GM12801 (cell line): ENCODE results near the gene DCUN1D2.

ENCODE experiments used
- TF ChIP-seq, protein P1 (sequence below): IDR thresholded peaks from one replicate; pipeline ENCODE4 v1.5.1; 2011; ENCODE audit warnings: control low read depth; ENCODE audit not compliant: insufficient read length; ENCODE audit errors: extremely low read depth

DCUN1D2 gene

DNA sequence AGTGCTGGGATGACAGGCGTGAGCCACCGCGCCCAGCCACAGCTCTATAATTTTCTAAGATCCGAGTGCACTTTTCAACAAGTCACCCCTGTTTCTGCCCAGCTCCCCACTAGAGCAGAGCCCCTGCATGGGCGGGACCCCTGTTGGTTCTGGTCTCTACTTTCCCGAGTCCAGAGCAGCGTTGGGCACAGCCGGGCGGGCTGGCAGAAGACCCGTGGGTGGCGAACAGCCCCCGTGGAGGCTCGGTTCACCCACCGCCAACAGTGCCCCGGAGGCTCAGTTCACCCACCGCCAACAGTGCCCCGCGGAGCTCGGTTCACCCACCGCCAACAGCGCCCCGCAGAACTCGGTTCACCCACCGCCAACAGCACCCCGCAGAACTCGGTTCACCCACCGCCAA, 78.1 kb downstream of the DCUN1D2 start:
- TF ChIP-seq, protein P1, sequence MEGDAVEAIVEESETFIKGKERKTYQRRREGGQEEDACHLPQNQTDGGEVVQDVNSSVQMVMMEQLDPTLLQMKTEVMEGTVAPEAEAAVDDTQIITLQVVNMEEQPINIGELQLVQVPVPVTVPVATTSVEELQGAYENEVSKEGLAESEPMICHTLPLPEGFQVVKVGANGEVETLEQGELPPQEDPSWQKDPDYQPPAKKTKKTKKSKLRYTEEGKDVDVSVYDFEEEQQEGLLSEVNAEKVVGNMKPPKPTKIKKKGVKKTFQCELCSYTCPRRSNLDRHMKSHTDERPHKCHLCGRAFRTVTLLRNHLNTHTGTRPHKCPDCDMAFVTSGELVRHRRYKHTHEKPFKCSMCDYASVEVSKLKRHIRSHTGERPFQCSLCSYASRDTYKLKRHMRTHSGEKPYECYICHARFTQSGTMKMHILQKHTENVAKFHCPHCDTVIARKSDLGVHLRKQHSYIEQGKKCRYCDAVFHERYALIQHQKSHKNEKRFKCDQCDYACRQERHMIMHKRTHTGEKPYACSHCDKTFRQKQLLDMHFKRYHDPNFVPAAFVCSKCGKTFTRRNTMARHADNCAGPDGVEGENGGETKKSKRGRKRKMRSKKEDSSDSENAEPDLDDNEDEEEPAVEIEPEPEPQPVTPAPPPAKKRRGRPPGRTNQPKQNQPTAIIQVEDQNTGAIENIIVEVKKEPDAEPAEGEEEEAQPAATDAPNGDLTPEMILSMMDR, result no peak

DNA sequence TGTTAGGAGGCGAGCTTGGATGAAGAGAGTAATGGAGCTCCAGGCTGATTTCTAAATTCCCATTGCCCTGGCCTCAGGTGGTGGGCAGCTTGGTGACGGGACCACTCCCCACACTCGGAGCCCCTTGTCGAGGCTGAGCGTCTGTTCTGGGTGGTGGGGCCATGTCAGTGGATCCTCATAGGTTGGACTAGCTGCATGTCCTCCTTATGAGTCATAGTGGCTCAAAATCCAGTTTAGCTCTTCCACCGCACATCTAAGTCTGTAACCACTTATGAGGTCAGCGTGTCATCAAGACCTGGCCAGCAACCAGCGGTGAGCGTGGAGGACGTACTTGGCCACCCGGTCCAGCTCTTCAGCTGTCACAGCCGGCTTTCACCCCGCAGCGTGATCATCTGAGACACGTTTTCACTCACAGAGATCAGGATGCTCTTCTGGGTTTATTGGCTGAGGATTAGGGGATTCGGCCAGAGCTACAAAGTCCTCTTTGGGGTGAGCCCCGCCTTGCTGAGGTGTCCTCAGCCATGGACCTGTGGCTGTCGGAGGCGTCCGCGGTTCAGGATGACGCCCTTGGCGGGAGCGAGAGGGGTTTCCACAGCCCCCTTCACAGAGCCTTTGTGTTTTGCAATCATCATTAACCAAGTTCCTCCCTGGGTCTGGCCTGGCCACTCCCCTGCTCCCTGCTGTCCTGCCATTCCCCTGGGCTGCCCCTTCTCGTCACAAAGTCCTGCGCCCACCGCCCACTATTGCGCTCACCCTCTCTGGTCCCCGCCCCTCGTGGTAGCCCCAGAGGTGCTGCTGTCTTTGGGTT, 79.1 kb downstream of the DCUN1D2 start:
- TF ChIP-seq, protein P1, result no peak

DNA sequence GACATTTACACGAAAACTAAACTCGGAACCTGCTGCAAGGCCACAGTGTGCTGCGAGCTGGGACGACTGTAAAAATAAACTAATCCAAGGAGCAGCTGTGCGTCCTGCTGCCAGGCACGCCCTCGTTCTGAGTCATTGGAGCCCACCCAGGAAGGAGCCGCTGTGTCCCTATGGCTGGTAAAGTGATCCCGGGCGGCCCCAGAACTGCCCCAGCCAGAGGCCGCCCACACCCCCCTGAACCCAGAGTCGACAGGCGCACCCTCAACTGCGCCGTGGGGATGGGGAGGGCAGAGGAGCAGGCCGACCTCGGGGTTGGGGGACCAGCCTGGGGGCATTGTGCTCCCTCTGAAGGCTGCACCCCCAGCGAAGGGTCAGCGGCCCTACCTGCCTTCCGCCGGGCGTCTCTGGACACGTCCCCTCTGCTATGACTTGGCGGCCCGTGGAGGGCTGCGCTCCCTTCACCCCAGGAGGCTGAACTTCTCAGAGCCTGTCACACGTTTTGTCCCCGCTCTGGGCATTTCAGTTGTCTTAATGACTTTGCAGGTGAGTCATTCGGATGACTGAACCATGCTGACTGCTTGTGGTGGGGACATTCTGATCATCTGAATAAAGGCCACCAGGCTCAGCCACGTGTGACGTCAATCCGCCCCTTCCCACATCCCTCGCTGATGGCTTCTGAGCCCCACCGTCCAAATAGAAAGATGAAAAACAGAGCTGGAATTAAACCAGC, 79.9 kb downstream of the DCUN1D2 start:
- TF ChIP-seq, protein P1, result no peak

DNA sequence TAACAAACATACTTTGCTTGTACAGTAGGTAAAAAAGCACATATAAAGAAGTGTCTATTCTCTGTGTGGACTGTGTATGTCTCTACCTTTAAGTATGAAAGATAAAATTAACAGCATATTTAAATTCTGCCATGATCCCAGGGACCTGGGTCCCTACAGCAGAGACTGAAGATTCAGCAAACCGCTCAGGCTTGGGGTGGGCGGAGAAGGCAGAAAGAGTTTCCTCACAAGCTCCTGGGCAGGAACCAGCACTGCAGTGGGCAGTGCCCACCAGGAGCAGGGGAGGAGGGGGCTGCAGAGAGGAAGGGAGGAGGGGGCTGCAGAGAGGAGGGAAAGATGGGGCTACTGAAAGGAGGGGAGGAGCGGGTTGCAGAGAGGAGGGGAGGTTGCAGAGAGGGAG, 81.9 kb downstream of the DCUN1D2 start:
- TF ChIP-seq, protein P1, result no peak

DNA sequence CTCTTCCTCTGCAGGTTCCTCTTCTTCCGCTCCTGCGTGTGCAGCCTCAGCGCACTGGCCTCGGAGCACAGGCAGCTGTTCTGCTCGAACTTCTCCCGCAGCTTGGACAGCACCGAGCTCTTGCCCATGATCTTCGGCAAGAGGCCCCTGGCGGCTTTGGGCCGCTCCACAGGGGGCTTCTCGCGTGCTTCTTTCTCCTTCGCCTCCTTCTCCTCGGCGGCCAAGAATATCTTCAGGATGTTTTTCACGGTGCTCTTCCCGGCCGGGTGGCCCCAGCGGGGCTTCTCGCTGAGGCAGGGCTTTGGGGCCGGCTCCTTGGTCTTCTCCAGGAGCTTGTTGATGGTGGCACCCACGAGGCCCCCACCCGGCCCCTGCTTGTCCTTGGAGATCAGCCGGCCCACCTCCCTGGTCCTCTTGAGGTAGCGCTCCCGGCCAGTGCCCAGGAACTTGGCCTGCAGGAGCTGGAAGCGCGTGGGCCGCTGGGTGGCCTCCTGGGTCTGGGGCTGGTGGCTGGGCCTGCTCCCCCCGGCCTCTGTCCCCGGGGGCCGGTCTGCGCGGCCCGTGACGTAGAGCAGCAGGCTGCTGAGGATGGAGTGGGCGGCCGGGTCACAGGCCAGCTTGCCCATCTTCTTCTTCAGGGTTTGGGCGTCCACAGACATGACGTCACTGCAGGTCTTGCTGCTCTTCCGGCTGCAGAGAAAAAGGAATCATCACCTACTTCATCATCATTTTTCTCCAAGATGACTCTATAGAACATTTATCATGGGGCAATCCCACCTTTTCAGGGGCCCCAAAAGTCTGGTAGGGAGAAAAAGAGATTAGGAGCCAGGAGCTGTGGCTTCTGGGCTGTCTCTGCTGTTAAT, 82.7 kb downstream of the DCUN1D2 start:
- TF ChIP-seq, protein P1, result no peak

DNA sequence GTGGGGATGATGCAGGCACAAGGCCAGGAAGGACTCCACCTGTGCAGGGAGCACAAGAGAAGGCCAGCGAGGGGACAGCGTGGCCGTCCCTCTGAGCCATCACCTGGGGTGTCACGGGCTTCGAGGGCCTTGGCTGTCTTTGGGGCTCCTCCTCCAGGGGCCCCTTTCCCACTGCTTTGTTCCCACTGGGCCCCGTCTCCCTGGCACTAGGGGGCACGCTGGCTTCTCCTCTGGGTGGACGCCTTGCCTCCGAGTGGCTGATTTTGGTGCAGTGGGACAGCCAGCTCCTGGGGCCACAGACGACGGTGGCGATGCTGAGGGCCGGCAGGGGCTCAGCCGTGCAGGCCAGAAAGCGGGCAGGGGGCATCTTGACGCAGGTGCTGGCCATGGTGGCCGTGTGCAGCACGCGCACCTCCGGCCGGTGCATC, 83.4 kb downstream of the DCUN1D2 start:
- TF ChIP-seq, protein P1, result no peak
